Jurkat, Clone E6-1 (cell line): ENCODE results near the gene TEAD1.

Source experiments
- DNase-seq: peaks from one replicate; pipeline ENCODE4 v3.0.0-alpha.2; 2011; ENCODE audit warnings: low read depth, low spot score
- H3K4me3 ChIP-seq: 2 replicates; pipeline ENCODE4 v1.5.1; 2011; ENCODE audit warnings: mild to moderate bottlenecking, low read length, control low read depth, moderate library complexity

The TEAD1 gene

DNA sequence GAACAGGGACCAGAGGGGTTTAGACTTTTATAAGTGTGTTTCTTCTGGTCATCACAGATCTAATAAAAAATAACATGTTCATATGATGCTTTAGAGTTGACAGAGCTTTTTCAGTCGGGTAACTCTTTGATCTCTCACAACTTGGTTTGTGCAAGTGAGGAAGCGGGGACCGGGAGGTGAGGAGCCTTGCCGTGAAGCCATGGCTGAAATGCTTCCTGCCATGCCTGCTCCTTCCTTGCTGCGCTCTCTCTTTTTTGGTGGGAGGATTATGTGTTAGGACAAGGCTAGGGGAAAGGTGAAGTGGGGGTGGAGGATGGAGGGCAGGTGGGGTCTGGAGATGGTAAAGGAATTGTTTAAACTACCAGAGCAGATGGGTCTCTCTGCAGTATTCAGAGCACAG is 23.8 kb downstream of the TEAD1 start:
- no peak overlapping the region; the same call in 1 of the 2 replicates for H3K4me3 ChIP-seq

DNA sequence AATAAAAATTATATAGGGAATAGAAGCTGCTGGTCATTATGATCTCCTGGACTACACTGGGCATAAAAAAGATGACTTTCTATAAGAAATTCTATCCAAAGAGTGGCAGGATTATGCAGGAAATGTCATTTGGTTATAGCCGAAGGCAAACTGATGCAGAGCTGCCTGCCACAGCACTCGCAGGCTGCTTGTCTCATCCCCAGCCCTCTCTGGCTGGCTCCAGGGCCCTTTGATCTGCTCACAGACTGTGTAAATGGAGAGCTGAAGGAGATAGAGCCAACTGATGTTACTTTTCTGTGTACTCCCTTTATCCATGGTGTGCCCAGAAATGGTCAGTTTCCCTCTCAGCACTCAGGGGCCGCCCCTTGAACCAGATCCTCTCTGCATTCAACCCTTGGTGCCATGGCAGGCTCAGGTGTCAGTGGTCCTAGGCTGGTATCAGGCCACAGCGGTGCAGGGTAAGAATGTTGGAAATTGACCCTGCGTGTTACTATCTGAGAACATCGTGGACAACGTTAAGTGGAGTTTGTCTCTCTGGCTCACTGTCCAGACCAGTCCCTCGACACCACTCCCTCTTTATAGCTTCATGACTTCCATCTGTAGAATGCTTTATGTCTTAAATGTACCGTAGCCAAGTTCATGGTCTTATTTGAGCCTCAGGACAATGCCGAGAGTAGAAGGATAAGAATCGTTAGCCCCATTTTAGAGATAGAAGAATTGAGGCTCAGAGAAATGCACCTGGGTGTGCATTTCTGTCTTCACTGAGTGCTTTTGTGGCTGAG is 27.8 kb downstream of the TEAD1 start:
- no peak for DNase-seq

More for the DNA sequence above, 23.8 kb downstream of the TEAD1 start:
- peak; percentile 40 for DNase-seq

DNA sequence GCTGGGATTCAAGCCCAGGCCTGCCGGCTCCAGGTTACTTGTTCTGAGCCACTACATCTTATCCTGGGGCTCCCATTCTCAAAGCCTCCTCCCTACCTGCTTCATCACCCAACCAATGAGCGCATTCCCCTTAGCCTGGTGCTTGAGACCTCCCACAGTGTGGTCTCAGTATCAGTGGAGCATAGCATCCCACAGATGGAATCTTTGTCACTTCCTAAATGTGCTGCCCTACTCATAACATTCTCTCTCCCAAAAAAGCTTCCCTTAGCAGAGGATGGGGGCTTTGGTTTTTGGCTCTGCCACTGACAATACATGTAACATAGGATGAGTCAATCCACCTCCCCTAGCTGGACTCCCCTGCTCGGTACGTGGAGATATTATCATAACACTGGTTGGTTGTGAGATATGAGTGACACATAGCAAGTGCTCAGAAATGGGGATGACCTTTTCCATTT is 28.8 kb downstream of the TEAD1 start:
- H3K4me3 ChIP-seq: no peak overlapping the region
- DNase-seq: no peak

More for the DNA sequence above, 27.8 kb downstream of the TEAD1 start:
- no peak overlapping the region for H3K4me3 ChIP-seq

DNA sequence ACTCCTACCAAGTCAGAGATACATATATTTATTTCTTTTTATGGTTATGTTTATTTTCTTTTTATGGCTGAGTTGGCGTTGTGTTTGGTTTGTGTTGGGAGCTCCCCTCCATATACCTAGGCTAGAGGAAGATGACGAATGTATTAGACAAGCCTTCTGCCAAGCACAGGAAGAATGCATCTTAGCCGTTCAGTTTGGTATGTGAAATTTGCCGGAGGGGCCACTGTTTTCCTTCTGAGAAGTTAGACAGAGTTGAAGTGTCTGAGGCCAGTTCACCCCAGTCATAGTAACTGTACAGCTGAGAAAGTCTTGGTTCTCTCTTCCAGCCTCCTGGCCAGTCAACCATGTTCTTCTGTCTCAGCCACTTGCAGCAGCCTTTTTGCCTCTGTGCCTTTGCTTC is 29.8 kb downstream of the TEAD1 start:
- DNase-seq: no peak

DNA sequence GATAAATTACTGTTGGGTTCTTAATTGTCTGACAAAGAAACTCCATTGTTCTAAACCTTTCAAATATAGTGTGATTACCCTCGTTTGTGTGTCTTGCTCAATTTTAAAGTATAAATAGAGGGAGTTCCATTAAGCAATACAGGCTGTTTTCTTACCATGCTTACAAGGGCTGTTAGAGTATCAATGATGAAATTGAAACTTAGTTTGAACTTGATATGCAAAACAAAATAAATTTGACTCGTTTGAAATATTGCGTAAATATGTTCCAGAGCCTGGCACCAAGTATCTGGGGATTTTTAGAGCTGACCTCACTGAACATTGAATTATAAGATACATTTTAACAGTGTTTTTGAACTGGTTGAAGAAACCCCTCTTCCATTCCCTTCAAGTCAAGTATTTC is 31.7 kb downstream of the TEAD1 start:
- DNase-seq: no peak
- H3K4me3 ChIP-seq: no peak overlapping the region

More for the DNA sequence above, 29.8 kb downstream of the TEAD1 start:
- no peak overlapping the region for H3K4me3 ChIP-seq

DNA sequence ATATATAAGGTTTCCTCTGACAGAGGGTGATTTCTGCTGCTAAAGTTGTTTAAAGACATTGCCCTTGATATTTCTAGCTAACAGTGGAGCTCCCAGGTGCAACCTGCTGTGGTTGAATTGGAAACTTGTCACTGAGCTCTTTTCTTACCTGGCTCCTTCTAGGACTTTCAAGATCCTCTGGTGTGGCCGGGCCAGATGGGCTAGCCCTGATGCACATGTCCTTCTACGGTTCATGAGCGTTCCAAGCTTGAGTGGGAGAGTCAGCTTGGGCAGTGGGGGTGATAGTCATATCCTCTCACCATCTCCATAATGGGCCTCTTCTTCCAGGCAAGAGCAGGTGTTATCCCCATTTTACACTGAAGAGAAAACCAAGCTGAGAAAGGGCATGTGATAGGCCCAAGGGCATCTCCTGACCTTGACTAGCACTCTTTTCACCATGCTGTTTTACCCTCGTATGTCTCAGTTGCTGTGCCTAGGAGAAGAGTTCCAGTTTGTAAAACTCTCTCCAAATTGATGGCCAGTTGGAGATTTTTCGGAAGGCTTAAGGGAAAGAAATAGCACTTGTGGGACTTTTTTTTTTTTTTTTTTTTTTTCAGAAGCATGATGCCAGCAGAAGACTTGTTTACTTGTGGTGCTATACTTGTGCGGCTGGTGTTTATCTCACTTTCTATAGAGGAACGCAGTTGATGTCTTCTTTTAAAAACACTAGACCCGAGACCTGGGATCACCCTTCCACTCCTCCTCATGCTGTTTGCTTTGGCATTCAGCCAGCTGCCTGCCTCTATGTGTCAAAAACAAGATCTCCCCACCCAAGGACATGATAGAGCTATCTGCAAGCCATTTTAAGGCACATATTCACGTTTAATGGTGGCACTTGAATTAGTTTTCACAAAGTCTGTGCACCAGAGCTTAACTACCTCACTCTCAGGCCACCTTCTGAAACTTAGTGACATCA is 32.6 kb downstream of the TEAD1 start:
- no peak overlapping the region for H3K4me3 ChIP-seq
- no peak for DNase-seq

DNA sequence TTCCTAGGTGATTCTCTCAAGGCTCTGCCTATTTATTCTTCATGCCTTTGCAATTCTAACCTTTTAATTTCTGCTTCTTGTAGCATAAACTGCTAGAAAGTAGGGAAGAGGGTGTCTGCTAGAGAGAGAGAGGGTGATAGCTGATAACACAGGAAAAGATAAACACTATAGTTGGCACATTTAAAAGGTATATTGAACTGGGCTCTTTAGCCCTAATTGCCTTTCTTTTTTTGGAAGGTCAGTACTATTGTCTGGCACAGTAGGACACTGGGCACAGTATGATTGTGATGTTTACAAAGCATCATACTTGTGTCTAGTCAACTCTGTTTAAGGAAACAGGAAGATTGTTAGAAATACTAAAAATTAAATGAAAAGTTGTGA is 33.3 kb downstream of the TEAD1 start:
- DNase-seq: no peak
- no peak overlapping the region for H3K4me3 ChIP-seq

DNA sequence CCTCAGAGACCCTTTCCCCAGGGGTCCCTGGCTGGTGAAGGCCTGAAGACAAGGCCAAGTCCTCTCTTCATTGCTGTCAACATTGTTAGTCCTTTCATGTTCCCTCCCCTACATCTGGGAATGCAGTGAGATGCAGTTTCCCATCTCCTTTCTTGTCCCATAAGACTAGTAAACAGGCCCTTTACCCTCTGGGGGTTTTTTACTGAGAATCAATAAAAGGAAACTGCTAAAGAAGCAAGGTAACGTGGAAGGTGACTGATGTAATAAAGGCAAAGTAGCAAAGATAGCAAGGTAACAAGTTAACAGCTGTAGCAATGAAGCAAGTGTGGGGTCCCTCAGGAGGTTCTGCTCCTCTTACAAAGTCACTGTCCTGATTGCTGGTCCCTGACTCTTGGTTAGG is 37.3 kb downstream of the TEAD1 start:
- no peak overlapping the region for H3K4me3 ChIP-seq
- DNase-seq: no peak

DNA sequence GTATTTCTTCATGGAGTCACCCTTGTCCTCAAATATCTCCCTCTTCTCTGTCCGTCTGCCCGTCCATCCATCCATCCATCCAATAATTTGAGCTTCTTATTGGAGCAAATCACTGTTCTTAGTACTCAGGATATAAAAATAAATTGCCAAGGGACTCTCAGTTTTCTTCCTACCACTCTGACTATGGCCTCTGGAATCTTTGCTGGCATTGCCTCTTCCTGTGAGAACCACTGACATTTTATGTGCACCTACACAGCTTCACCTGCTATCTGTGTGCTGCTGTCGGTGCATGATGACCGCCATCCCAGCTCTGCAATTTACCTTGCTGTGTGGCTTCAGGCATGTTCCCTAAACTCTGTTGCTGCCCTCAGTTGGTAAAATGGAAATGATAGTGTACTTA is 37.9 kb downstream of the TEAD1 start:
- DNase-seq: no peak
- no peak overlapping the region for H3K4me3 ChIP-seq

DNA sequence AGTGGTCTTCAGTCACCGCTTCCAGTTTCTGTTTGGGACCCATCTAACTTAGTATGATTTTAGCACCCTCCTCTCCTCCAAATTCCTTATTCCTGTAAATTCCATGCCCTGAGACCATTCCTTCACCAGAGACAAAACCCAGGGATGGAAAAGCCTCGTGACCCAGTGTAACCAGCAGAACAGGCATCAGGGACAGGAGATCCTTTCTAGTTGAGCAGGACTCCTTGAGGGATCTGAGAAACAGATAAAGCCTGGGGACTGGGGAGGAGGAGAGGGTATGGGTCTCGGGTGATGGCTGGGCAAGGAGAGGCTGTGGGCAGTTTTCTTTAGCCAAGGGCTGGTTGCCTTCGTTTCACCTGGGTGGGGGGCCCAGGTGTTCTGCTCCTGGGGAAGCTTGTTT is 40.9 kb downstream of the TEAD1 start:
- H3K4me3 ChIP-seq: no peak overlapping the region
- DNase-seq: no peak

DNA sequence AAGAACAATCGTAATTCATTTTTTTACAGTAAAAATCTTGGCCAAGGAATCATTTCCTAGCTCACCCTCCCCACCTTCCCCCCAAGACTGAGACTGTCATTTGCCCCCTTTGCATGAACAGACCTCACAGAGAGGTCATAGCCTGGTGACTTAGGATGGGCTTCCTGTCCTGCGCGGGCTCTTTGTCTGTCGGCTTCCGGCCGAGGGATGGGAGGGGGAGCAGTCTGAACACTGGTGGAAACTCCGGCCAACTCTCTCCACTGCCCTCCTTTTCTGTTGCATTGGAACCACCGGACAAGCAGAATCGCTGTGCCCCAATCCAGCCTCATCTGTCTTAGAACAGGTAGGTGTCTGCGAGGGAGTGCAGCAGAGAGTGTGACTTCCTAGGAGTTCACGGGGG is 41.7 kb downstream of the TEAD1 start:
- no peak overlapping the region for H3K4me3 ChIP-seq
- DNase-seq: no peak

DNA sequence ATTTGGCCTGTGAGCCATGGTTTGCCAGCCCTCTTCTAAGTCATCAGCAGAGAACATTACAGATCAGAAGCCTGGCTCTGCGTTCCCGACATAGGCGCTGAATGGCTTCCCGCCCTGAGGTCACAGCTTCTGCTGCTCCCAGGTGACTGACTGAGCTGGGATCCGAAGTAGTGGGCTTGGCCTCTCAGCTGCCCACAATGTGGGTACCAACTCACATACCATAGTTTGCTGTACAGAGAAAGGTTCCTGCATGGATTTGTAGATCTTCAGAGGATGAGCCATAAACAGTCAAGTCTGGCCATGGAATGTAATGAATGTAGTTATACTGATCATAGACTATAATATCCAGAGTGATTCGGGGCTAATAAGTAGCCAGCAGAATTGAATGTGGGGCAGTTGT is 42.6 kb downstream of the TEAD1 start:
- no peak for DNase-seq
- no peak overlapping the region for H3K4me3 ChIP-seq

DNA sequence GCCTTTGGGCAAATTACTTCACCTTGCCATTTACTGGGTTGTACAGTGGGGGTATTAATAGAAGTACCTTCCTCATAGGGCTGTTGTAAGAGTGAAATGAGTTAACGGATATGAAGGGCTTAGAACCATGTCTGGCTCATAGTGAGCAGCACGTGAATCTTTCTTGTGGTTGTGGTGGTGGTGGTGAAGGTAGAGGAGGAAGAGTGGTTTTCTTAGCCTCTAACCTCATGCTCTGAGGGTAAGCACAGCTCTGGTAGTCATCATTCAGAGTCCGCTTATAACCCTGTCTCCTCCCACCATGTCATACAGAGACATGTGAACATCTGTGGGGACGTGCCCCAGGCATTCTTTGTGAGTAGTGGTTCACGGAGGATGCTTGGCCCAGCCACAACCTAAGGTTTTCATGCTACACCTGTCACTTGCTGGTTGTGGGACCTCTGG is 43.6 kb downstream of the TEAD1 start:
- peak; percentile 99 for DNase-seq
- H3K4me3 ChIP-seq: no peak overlapping the region

DNA sequence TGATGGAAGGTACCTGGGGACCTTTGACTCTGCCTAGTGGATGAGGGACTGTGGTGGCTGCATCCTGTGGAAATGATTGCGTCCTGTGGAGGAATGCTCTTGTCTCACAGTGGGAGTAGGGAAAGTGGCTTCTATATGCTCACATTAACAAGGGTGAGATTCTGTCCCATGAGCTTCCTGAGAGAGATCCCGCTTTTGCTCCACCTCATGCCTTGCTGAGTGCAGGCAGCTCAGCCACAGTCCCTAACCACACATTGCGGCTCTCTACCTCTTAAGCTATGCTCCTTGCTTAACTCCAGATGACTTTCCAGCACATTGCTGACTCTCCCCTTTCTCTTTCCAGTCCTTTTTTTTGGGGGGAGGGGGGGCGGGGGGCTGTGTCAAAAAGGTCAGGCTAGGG is 45.0 kb downstream of the TEAD1 start:
- DNase-seq: no peak
- no peak overlapping the region for H3K4me3 ChIP-seq

DNA sequence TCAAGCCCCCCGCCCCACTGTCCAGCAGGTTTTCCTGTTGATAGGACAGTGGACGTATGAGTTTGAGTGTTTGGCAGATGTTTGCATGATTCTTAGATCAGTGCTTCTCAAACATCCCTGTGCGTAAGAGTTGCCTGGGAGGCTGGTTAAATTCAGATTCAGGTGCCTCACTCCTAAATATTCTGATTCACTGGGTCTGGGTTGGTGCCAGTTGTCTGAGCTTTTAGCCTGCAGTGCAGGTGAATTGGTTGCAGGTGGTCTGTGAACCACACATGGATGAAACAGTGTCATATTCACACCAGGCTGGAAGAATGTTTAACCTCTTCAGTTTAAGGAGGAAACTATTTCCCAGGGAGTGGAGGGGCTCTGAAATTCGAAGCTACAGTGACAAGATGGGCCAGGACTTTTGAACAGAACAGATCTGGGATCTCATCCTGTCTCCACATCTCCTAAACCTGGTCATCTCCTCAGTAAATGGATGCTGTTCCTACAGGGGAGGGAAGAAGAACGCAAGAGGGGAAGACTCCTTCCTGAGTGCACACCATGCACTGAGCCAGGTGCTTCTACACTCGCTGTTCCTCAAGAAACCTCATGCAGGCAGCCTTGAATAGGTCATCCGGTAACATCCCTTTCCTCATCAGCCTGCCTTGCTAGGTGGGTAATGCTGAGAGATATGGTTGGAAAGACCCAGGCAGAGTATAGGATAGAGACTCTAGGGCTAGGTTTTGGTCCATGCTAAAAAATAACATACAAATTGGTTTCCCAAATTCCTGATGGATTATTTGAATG is 47.8 kb downstream of the TEAD1 start:
- no peak for DNase-seq

DNA sequence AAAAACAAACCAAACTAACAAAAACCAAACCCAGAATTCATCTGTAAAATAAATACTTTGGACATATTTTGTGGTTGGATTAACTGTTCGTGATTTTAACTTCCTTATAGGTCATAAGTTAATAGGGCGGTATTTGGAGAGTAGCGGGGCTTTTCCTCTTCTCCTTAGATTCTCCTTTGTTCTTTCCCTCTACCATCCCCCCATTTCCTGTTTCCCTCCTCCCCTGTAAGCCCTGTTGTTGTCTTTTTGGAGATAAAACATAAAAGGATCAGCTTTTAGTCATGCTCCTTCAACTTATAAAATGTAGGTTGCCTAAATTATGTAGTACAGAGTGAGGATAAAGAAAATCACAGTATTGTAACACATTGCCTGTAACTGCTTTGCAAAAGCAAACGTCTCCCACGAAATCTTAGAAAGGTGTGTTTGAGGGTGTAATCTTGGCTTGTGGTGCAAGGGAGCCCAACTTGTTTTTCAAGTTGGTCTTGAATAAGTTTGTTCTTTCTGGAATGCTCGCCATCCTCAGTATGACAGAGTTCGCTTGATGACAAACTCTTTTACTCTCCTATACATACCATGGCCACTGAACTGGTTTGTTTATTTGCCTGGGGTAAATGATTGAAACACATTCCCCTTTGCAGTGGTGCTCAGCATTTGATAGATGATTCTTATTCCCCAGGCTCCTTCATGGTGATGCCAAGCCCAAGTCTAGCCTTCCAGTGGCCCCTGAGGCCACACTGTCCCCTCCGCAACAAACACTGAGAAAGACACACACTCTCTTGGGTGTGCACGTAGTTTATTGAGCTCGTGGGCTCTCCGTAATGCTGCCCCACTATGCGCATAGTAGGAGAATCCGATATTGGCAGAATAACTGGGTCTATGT is 49.4 kb downstream of the TEAD1 start:
- H3K4me3 ChIP-seq: no peak overlapping the region
- no peak for DNase-seq

More for the DNA sequence above, 47.8 kb downstream of the TEAD1 start:
- no peak overlapping the region for H3K4me3 ChIP-seq

DNA sequence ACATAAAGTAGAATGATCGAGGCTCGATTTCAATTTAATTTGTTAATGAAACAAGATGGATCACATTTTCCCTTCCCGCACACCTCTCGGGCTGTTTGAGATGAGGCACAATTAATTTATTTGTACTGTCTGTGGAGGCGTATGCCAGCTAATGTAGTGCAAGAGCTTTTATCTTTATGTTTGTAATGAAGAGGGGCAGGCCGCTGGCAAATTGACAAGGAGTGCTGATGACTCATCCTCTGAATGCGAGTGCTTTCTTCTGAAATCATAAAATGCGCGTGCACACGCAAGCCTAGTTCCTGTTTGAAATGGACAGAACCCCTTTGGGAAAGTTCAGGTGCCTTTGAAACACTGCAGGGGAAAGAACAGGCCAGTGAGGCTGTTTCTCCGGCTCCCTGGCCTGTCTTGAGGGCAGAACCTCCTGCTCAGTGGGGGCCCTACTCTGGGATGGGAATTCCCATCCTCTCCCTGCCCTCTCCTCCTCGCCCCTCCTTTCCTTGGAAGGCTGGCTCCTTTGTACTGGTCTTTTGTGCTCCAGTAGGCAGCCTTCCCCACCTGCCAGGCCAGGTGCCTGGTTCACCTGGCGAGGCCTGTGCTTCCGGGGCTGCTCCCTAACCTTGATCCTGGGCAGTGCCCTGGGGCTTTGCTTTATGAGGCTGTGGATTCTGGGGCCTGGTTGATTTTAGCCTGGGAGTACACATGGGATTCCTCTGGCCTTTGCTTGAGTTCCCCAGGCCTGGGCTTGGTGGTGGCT is 50.3 kb downstream of the TEAD1 start:
- no peak overlapping the region for H3K4me3 ChIP-seq
- no peak for DNase-seq
